22Rv1 (cell line): ENCODE results near the gene ATE1.

ENCODE experiments used
- H3K27ac ChIP-seq: fragments of 450-650 bp; 2 replicates; pipeline ENCODE4 v1.5.1; 2017
- ZFX ChIP-seq: fragments of 450-650 bp; IDR thresholded peaks from 2 replicates; pipeline ENCODE4 v1.6.1; 2017; ENCODE audit warnings: antibody characterized with exemption, borderline replicate concordance
- TF ChIP-seq, protein P1 (sequence below): fragments of 450-650 bp; IDR thresholded peaks from 2 replicates; pipeline ENCODE4 v1.5.1; 2017; ENCODE audit warnings: mild to moderate bottlenecking

The ATE1 gene

GRCh38 chr10:121889212-121889611, 38.6 kb downstream of the ATE1 start:
- TF ChIP-seq ZFX, result no peak
- TF ChIP-seq, protein P1, sequence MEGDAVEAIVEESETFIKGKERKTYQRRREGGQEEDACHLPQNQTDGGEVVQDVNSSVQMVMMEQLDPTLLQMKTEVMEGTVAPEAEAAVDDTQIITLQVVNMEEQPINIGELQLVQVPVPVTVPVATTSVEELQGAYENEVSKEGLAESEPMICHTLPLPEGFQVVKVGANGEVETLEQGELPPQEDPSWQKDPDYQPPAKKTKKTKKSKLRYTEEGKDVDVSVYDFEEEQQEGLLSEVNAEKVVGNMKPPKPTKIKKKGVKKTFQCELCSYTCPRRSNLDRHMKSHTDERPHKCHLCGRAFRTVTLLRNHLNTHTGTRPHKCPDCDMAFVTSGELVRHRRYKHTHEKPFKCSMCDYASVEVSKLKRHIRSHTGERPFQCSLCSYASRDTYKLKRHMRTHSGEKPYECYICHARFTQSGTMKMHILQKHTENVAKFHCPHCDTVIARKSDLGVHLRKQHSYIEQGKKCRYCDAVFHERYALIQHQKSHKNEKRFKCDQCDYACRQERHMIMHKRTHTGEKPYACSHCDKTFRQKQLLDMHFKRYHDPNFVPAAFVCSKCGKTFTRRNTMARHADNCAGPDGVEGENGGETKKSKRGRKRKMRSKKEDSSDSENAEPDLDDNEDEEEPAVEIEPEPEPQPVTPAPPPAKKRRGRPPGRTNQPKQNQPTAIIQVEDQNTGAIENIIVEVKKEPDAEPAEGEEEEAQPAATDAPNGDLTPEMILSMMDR, result no peak
- no peak overlapping the region for H3K27ac ChIP-seq

DNA sequence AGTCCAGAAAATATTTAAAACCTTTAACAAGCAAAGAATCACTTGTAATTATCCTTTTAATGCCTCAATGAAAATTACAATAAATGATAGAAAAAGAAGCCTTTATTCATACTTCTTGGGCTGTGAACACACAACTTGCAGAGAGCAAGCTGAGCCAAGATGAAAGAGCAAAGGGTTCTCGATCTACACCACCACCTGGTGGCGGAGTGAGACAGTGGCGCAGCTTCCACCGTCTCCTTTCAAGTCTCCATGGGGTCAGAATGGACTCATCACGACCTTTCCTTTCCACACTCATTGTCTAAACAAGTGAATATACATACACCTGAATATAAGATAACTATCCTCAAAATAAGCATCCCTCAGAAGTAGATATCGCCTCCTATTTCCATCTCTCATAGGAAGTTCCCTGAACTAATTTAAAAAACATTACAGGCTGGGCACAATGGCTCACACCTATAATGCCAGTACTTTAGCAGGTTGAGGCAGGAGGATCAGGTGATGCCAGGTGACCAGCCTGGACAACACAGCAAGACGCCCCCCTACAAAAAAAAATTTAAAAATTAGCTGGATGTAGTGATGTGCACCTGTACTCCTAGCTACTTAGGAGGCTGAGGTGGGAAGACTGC, 40.7 kb downstream of the ATE1 start:
- H3K27ac ChIP-seq, result no peak overlapping the region

GRCh38 chr10:121886181-121886580, 41.6 kb downstream of the ATE1 start:
- no peak for TF ChIP-seq ZFX
- no peak overlapping the region for H3K27ac ChIP-seq

More for the DNA sequence above, 40.7 kb downstream of the ATE1 start:
- TF ChIP-seq ZFX, result no peak
- TF ChIP-seq, protein P1, result peak; percentile 87

DNA sequence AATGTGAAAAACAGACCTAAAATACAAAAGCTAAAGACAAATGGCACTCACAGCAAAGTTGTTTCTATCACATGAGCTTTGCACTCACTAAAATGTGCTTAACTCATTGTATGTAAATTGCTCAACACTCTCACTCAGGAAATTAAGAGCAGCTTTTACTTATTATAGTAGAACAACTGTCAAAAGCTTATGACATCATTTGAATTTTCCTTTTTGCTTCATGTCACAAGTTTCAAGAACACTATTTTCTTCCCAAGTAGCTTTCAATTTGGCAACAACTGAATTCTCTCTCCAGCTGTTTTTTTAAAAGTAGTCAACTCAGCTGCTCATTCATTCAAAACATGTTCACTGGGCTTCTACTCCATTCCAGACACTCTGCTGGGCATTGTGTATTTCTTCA, 46.9 kb downstream of the ATE1 start:
- no peak overlapping the region for H3K27ac ChIP-seq
- no peak for TF ChIP-seq ZFX
- TF ChIP-seq, protein P1, result no peak

- H3K27ac ChIP-seq, result no peak overlapping the region
- TF ChIP-seq ZFX, result no peak
- TF ChIP-seq, protein P1, result no peak
Measured at GRCh38 chr10:121879476-121879875, 48.4 kb downstream of the ATE1 start.

DNA sequence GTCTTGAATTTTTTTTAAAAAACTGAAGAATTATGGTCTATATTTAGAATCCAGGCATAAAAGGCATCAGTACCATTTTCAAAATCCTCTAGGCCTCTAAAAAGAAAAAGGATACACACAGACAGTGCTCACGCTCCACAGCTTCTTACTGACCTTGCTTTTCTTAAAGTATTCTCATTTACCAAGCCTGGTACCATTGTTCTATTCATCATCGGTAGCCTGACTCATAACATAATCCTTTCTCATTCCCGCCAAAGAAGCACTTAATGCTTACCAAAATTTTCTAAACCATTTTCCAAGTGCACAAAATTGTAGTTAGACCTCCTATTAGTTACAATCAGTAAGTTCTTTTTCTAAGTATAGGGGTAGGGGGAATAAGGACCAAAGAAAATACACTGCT, 54.6 kb downstream of the ATE1 start:
- no peak overlapping the region for H3K27ac ChIP-seq
- no peak for TF ChIP-seq ZFX
- TF ChIP-seq, protein P1, result no peak

- TF ChIP-seq, protein P1, result no peak
- no peak for TF ChIP-seq ZFX
- H3K27ac ChIP-seq, result no peak overlapping the region
Measured at GRCh38 chr10:121870413-121870812, 57.4 kb downstream of the ATE1 start.

DNA sequence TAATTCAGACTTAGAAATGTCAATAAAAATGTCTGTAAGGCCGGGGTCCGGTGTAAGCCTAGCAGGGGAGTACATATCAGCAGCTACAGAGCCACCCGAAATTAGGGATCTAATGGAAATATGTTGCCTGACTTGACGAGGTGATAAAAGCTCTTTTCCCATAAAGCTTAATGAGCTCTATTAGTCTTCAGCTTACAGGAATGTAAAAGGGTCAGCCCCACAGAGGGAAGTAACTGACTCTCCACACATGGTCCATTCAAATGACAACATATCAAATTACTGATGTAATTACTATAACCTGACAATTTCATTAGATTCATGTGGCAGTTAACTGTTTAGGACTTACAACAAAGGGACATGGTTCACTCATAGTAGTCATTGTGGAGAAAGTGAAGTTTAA, 62.3 kb downstream of the ATE1 start:
- H3K27ac ChIP-seq, result no peak overlapping the region
- no peak for TF ChIP-seq ZFX
- TF ChIP-seq, protein P1, result no peak
